Activated naive CD8-positive, alpha-beta T cell treated with anti-CD3 and anti-CD28 coated beads, Interleukin-2, amount 50 U/mL, for 24 hours (primary cell): ENCODE measurements around the gene RRAGC.

ENCODE experiments used
- ATAC-seq: fragments of 150-1000 bp; cut with Tn5 transposase; one replicate; pipeline ENCODE4 v1.10.0; 2021
- DNase-seq: peaks from one replicate; pipeline ENCODE4 v3.0.0; 2021
- H3K27ac Mint-ChIP-seq: one replicate; pipeline ENCODE4 v1.8.0; 2021; ENCODE audit warnings: mild to moderate bottlenecking, mixed read lengths
- H3K27me3 Mint-ChIP-seq: one replicate; pipeline ENCODE4 v1.8.0; 2021; ENCODE audit warnings: mixed read lengths
- H3K36me3 Mint-ChIP-seq: one replicate; pipeline ENCODE4 v1.8.0; 2021; ENCODE audit warnings: low read depth, mixed read lengths
- H3K4me1 Mint-ChIP-seq: one replicate; pipeline ENCODE4 v1.8.0; 2021; ENCODE audit warnings: mixed read lengths
- H3K4me3 Mint-ChIP-seq: one replicate; pipeline ENCODE4 v1.8.0; 2021; ENCODE audit warnings: mild to moderate bottlenecking, moderate library complexity, mixed read lengths
- H3K9me3 Mint-ChIP-seq: one replicate; pipeline ENCODE4 v1.8.0; 2021; ENCODE audit warnings: mixed read lengths

Gene RRAGC, protein sequence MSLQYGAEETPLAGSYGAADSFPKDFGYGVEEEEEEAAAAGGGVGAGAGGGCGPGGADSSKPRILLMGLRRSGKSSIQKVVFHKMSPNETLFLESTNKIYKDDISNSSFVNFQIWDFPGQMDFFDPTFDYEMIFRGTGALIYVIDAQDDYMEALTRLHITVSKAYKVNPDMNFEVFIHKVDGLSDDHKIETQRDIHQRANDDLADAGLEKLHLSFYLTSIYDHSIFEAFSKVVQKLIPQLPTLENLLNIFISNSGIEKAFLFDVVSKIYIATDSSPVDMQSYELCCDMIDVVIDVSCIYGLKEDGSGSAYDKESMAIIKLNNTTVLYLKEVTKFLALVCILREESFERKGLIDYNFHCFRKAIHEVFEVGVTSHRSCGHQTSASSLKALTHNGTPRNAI

DNA sequence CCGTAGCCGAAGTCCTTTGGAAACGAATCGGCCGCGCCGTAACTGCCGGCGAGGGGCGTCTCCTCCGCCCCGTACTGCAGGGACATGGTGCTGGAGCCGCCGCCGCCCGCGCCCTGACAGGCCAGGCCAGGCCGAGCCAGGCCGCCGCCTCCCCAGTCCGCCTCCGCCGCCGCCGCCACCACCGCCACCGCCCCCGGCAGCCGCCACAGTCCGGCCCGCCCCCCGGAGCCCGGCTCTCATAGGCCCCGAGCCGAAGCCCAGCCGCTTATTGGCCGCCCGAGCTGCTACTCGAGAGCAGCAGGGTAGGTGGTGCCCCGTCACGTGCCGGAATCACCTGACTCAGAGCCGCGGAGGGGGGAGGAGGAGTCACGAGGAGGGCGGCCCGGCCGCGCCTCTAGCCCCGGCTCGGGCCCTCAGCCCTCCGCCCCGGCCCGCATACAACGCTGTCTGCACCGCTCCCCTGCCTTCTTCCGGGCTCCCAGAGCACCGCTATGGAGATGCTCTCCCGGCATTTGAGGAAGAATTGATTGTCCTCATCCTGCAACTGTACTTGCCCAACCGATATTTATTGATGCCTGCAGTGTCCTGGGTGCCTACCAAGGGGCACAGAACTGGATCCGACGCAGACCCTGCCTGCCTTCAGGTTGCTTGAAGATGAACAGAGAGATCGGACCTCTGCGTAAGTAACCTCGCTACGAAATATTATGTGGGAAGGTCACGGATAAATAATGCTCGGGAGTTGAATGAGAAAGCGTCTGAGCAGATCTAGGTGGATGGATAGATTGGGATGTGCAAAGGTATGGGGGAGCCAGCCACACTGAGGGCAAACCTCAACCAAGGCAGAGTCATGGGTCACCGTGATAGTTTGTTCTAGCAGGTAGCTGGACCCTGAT, at the start of gene RRAGC:
Gene RRAGC (minus strand): TSS at position 212 of the 893 bp plus-strand sequence. CDS start 126 bp downstream, at position 86.
- Mint-ChIP-seq H3K9me3 (no peaks in the 10 kb centered on the region), H3K27me3 (no peaks in the 10 kb centered on the region), H3K4me3 (peak within 1 kb of the TSS; percentile 95), H3K36me3 (peaks cover 22% of the 10 kb centered on the region), H3K27ac (peak within 1 kb of the TSS; percentile 87), H3K4me1 (peaks cover 43% of the 10 kb centered on the region)
- ATAC-seq, result peak; percentile 99
- peak; percentile 98 for DNase-seq

DNA sequence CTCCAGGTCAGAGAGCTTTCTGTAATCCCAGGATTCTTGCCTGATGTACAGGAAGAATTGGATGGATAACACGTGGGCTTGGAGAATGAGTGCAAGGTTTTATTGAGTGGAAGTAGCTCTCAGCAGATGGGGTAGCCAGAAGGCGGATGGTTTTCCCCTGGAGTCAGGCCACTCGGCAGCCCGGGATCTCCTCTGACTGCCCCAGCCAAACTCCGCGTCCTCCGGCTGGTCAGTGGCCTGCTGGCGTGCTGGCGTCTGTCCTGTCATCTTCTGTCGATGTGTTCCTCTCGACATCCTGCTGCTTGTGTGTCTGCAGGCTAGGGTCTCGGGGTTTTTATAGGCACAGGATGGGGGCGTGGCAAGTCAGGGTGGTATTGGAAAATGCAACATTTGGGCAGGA, 49.2 kb upstream of the RRAGC start:
- Mint-ChIP-seq H3K27ac (no peak overlapping the region), H3K36me3 (no peaks in the 10 kb centered on the region), H3K4me1 (no peaks in the 10 kb centered on the region), H3K9me3 (peaks cover 4% of the 10 kb centered on the region), H3K4me3 (no peak overlapping the region), H3K27me3 (no peaks in the 10 kb centered on the region)
- ATAC-seq, result no peak
- DNase-seq, result no peak

DNA sequence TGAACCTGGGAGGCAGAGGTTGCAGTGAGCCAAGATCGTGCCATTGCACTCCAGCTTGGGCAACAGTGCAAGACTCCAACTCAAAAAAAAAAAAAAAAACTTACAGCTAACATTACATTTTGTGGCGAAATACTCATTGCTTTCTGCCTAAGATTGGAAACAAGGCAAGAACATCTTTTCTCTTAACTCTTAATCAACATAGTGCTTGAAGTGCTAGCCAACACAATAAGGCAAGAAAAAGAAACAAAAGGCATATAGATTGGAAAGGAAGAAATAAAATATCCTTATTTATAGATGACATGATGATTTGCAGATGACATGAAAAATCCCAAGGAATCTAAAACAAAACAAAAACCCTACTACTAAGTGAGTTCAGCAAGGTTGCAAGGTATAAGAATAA, 46.4 kb upstream of the RRAGC start:
- Mint-ChIP-seq H3K27ac (no peak overlapping the region), H3K36me3 (no peaks in the 10 kb centered on the region), H3K4me1 (no peaks in the 10 kb centered on the region), H3K27me3 (no peaks in the 10 kb centered on the region), H3K9me3 (peaks cover 4% of the 10 kb centered on the region), H3K4me3 (no peak overlapping the region)
- ATAC-seq (no peak), DNase-seq (no peak)

GRCh38 chr1:38899560-38899959, 40.0 kb upstream of the RRAGC start:
- no peak overlapping the region for H3K4me3 Mint-ChIP-seq

GRCh38 chr1:38898653-38899230, 39.2 kb upstream of the RRAGC start:
- Mint-ChIP-seq H3K9me3 (no peaks in the 10 kb centered on the region), H3K27ac (no peak overlapping the region), H3K4me1 (no peaks in the 10 kb centered on the region), H3K4me3 (no peak overlapping the region), H3K27me3 (no peaks in the 10 kb centered on the region), H3K36me3 (no peaks in the 10 kb centered on the region)
- no peak for DNase-seq
- no peak for ATAC-seq

More at GRCh38 chr1:38899560-38899959, 40.0 kb upstream of the RRAGC start:
- Mint-ChIP-seq H3K4me1 (no peaks in the 10 kb centered on the region), H3K36me3 (no peaks in the 10 kb centered on the region), H3K9me3 (no peaks in the 10 kb centered on the region), H3K27ac (no peak overlapping the region), H3K27me3 (no peaks in the 10 kb centered on the region)
- DNase-seq (no peak), ATAC-seq (no peak)

DNA sequence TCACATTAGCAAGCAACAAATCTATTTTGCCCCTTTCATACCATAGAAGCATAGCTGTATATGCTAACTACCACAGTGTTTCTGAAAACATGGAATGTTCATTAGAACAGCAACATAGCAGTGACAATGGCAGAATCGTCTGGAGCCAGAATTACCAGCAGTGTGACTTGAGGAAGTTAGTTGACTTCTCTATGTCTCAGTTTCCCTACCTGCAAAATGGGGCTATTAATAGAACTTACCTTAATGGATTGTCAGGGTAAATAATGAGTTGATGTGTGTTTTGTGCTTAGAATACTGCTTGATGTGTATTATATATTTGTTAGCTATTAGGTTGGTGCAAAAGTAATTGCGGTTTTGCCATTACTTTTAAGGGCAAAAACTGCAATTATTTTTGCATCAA, 36.6 kb upstream of the RRAGC start:
- H3K9me3 Mint-ChIP-seq, result no peaks in the 10 kb centered on the region
- DNase-seq (no peak), ATAC-seq (no peak)
- no peaks in the 10 kb centered on the region for H3K27me3 Mint-ChIP-seq
- H3K4me1 Mint-ChIP-seq, result no peaks in the 10 kb centered on the region
- no peaks in the 10 kb centered on the region for H3K36me3 Mint-ChIP-seq
- H3K4me3 Mint-ChIP-seq, result no peak overlapping the region
- H3K27ac Mint-ChIP-seq, result no peak overlapping the region

DNA sequence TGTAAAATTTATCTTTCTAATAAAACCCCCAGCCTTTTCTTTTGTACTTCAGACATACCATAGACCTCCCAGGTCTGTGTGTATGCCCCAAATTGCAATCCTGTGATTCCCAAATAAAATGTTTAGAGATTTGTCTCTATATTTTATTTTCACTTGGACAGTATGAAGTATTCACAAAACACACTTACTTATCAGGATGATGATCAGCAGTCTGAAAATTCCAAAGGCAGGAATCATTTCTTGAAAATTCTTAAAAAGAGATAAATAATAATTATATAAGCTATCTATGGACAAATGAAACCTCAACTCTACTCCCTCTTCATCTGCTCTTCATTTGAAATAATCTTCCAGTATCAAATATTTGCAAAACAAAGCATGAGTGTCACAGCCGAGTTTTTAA, 33.4 kb upstream of the RRAGC start:
- no peak overlapping the region for H3K4me3 Mint-ChIP-seq
- ATAC-seq, result no peak
- no peak for DNase-seq
- H3K27ac Mint-ChIP-seq, result no peak overlapping the region
- H3K27me3 Mint-ChIP-seq, result no peaks in the 10 kb centered on the region
- no peaks in the 10 kb centered on the region for H3K36me3 Mint-ChIP-seq
- H3K4me1 Mint-ChIP-seq, result no peaks in the 10 kb centered on the region
- no peaks in the 10 kb centered on the region for H3K9me3 Mint-ChIP-seq

GRCh38 chr1:38891753-38892152, 32.2 kb upstream of the RRAGC start:
- H3K36me3 Mint-ChIP-seq, result no peaks in the 10 kb centered on the region
- no peak for ATAC-seq
- no peaks in the 10 kb centered on the region for H3K4me1 Mint-ChIP-seq
- H3K27me3 Mint-ChIP-seq, result no peaks in the 10 kb centered on the region
- no peak overlapping the region for H3K27ac Mint-ChIP-seq
- no peaks in the 10 kb centered on the region for H3K9me3 Mint-ChIP-seq
- H3K4me3 Mint-ChIP-seq, result no peak overlapping the region
- DNase-seq, result no peak

GRCh38 chr1:38889589-38889988, 30.0 kb upstream of the RRAGC start:
- DNase-seq (no peak), ATAC-seq (no peak)
- Mint-ChIP-seq H3K4me3 (no peak overlapping the region), H3K4me1 (no peaks in the 10 kb centered on the region), H3K27me3 (no peaks in the 10 kb centered on the region), H3K27ac (no peak overlapping the region), H3K36me3 (no peaks in the 10 kb centered on the region), H3K9me3 (no peaks in the 10 kb centered on the region)

DNA sequence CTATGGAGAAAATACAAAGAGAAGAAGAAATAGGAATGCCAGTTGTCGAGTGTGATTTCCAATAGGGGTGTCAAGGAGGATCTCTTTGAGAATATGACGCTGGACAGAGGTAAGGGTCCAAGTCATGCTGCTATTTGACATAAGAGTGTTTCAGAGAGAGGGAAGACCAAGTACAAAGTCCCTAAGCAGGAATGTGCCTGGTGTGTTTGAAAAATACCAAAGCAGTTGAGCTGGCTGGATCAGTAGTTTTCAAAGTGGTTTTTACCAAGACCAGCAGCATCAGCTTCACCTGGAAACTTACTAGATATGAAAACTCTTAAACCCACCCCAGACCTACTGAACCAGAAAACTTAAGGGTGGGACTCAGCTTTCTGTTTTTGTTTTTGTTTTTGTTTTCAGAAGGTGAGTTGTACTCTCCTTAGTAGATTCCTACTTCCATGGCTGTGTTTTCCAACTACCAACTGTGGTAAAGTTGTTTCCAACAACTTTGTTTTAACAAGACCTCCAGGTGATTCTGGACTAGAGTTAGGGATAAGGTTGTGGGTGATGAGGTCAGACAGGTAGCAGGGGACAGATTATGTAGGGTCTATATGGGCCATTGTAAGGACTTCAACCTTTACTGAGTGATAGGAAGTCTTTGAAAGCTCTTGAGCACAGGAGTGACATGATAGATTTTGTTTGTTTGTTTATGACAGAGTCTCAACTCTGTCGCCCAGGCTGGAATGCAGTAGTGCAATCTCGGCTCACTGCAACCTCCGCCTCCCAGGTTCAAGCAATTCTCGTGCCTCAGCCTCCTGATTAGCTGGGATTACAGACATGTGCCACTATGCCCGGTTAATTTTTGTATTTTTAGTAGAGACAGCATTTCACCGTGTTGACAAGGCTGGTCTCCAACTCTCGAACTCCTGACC, 29.1 kb upstream of the RRAGC start:
- Mint-ChIP-seq H3K27ac (no peak overlapping the region), H3K36me3 (no peaks in the 10 kb centered on the region), H3K4me3 (no peak overlapping the region), H3K9me3 (no peaks in the 10 kb centered on the region), H3K4me1 (no peaks in the 10 kb centered on the region), H3K27me3 (no peaks in the 10 kb centered on the region)
- DNase-seq (no peak), ATAC-seq (no peak)

GRCh38 chr1:38885092-38885491, 25.5 kb upstream of the RRAGC start:
- Mint-ChIP-seq H3K27ac (no peak overlapping the region), H3K4me1 (no peaks in the 10 kb centered on the region), H3K9me3 (no peaks in the 10 kb centered on the region), H3K36me3 (no peaks in the 10 kb centered on the region), H3K4me3 (no peak overlapping the region), H3K27me3 (no peaks in the 10 kb centered on the region)
- DNase-seq (no peak), ATAC-seq (no peak)

GRCh38 chr1:38881487-38881886, 21.9 kb upstream of the RRAGC start, which contains the start of gene GJA9:
TSS of gene GJA9 (minus strand) at chr1:38881587. CDS start at chr1:38876098, 5,489 bp downstream.
- Mint-ChIP-seq H3K4me1 (no peaks in the 10 kb centered on the region), H3K36me3 (no peaks in the 10 kb centered on the region), H3K27ac (no peak within 1 kb of the TSS), H3K9me3 (no peaks in the 10 kb centered on the region), H3K4me3 (no peak within 1 kb of the TSS), H3K27me3 (no peaks in the 10 kb centered on the region)
- DNase-seq (no peak), ATAC-seq (no peak)

GRCh38 chr1:38875811-38876210, 16.2 kb upstream of the RRAGC start:
- no peak for DNase-seq
- ATAC-seq, result no peak
- H3K4me1 Mint-ChIP-seq, result peaks cover 29% of the 10 kb centered on the region
- peaks cover 5% of the 10 kb centered on the region for H3K36me3 Mint-ChIP-seq
- H3K27ac Mint-ChIP-seq, result no peak overlapping the region
- H3K4me3 Mint-ChIP-seq, result no peak overlapping the region
- no peaks in the 10 kb centered on the region for H3K9me3 Mint-ChIP-seq
- H3K27me3 Mint-ChIP-seq, result no peaks in the 10 kb centered on the region
